RPMI8226 (cell line): ENCODE measurements around the gene SLX1A.
"Not testable (repeated sequence)": the region's sequence is repeated elsewhere in the genome, so short reads cannot be mapped to it uniquely, and the experiment has no call there.

ENCODE experiments used
- DNase-seq: peaks from one replicate; pipeline ENCODE4 v3.0.0-alpha.2; 2015

SLX1A gene

GRCh38 chr16:30184891-30185682 lies 8.6 kb upstream of the SLX1A start:
- DNase-seq: peak; percentile 51

DNA sequence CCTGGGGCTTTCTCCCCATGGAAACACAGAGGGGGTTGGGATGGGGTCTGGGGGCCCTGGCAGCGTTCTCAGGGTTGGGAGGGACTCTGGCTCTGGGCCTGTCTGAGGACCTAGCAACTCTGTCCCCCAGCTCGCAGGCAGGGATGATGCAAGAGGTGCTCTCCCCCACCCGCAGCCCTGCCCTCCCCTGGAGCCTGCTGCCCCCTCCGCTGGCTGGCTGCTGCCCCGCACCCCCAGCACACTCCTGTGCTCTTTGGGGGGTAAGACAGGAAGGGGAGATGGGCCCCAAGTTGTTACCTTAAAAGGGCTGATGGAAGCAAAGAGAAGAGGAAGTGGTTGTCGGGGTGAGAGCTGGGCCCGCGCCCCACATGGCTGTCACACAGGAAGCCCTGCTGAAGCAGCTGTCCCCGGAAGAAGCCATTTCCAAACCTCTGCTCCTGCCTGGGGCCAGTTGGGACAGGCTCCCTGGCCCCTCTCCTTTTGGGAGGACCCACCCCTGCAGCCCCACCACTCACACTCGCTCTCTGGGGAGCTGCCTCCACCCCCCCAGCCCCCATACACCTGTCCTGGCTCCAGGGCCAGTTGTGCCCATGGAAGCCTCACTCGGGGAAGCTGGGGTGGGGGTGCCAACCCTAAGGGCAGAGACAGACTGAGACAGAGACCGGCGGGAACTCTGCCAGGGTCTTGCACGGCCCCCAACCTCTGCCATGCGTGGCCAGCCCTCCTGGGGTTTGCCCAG lies 7.8 kb upstream of the SLX1A start:
- DNase-seq: peak; percentile 93

GRCh38 chr16:30186444-30186781 lies 7.3 kb upstream of the SLX1A start:
- no peak for DNase-seq

- DNase-seq: peak; percentile 75
Measured at GRCh38 chr16:30186782-30187555, 6.7 kb upstream of the SLX1A start.

GRCh38 chr16:30187556-30187865 lies 6.2 kb upstream of the SLX1A start:
- DNase-seq: no peak

DNA sequence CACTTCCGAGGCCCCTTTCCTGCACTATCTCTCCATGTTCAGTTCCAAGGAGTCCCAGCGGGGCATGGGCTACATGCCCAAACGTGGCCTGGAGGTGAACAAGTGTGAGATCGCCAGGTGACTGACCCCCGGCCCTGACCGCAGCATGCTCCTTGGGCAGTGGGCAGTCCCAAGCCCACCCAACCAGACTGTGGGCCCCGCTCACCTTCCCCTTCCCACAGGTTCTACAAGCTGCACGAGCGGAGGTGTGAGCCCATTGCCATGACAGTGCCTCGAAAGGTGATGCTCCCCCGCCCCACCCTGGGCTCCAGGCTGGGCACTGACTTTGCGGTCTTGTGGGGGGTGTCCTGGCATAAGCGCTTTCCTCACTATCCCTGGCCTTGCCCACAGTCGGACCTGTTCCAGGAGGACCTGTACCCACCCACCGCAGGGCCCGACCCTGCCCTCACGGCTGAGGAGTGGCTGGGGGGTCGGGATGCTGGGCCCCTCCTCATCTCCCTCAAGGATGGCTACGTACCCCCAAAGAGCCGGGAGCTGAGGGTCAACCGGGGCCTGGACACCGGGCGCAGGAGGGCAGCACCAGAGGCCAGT lies 5.6 kb upstream of the SLX1A start:
- no peak for DNase-seq

GRCh38 chr16:30191158-30191557 lies 2.5 kb upstream of the SLX1A start:
- not testable (repeated sequence) for DNase-seq

GRCh38 chr16:30193098-30193497 lies 577 bp upstream of the SLX1A start:
- DNase-seq: not testable (repeated sequence)

DNA sequence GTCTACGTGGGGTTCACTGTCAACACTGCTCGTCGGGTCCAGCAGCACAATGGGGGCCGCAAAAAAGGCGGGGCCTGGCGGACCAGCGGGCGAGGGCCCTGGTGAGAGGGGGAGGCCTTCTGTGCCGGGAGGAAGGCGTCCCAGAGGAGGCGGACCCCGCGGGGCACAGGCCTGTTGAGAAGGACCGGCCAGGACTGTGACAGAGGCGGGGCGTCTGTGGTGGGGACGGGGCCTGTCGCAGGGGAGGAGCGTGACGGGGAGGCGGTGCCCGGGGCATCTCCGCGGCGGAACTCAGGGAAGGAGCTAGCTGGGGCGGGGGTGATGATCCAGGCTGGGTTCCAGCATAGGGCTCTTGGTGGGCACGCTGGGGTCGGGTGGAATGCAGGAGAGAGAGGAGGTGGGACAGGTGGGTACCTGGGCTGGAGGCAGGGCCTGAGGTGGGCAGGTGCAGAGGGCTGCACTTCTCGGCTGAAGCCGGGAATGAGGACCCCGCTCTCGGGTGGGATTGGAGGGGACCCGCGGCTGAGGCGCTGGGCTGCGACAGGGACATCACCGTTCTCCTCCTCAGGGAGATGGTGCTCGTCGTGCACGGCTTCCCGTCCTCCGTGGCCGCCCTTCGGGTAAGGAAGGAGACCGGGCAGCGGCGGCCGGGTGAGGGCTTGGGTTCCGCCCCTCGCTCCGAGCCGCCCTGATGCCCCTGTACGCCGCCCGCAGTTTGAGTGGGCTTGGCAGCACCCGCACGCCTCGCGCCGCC lies 674 bp downstream of the SLX1A start:
- DNase-seq: not testable (repeated sequence)

- DNase-seq: not testable (repeated sequence)
Measured at GRCh38 chr16:30197001-30197400, 3.3 kb downstream of the SLX1A start.

- not testable (repeated sequence) for DNase-seq
Measured at GRCh38 chr16:30199049-30199448, 5.4 kb downstream of the SLX1A start, which contains the start of gene SULT1A3. SULT1A3 (plus strand) TSS chr16:30199255; CDS start chr16:30200729, 1,474 bp downstream.

DNA sequence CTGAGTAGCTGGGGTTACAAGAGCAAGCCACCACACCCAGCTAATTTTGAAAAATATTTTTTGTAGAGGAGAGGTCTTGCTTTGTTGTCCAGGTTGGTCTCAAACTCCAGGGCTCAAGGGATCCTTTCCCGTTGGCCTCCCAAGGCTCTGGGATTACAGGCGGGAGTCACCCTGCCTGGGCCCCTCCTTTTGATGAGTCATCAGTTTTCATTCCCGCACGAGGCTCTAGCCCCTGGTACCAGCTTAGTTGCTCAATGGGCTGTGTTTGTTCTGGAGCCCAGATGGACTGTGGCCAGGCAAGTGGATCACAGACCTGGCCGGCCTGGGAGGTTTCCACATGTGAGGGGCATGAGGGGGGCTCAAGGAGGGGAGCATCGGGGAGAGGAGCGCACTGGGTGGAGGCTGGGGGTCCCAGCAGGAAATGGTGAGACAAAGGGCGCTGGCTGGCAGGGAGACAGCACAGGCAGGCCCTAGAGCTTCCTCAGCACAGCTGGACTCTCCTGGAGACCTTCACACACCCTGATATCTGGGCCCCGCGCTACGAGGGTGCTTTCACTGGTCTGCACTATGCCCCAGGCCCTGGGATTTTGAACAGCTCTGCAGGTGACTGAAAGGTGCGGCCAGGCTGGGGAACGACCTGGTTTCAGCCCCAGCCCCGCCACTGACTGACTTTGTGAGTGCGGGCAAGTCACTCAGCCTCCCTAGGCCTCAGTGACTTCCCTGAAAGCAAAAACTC lies 6.1 kb downstream of the SLX1A start:
- not testable (repeated sequence) for DNase-seq

DNA sequence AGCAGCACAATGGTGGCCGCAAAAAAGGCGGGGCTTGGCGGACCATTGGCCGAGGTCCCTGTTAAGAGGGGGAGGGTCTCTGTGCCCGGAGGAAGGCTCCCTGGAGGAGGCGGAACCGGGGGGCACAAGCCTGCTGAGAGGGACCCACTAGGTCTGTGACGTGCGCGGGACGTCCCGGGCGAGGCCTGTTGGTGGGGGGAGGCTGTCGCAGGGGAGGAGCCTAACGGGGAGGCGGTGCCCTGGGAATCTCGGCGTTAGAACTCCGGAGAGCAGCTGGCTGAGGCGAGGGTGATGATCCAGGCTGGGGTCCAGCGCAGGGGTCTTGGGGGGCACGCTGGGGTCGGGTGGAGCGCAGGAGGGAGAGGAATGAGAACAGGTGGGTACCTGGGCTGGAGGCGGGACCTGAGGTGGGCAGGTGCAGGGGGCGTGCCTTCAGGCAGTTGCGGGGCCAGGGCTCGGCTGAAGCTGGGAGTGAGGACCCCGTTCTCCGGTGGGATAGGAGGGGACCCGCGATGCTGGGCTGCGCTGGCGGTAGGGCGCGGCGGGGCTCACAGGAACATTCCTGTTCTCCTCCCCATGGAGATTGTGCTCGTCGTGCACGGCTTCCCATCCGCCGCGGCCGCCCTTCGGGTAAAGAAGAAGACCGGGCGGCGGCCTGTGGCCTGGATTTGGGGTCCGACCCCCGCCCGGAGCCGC lies 12.0 kb downstream of the SLX1A start:
- DNase-seq: not testable (repeated sequence)

DNA sequence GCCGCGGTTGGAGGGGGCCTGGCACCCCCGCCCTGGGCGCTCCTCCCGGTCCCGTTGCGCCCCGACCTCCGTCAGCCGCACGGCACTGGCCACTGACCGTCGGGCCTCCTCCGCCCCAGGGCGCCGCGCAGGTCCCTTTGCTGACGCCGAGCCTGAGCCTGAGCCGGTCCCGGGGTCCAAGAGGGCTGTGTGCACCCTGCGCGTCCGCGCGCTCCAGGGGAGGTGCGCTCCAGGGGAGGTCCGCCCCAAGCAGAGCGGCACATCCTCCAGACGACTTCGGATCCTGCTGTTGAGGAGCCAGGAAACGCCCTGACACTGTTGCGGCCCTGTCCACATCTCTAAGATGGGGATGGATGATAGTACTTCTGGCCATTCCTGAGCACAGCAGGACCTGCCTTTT lies 12.6 kb downstream of the SLX1A start:
- not testable (repeated sequence) for DNase-seq

DNA sequence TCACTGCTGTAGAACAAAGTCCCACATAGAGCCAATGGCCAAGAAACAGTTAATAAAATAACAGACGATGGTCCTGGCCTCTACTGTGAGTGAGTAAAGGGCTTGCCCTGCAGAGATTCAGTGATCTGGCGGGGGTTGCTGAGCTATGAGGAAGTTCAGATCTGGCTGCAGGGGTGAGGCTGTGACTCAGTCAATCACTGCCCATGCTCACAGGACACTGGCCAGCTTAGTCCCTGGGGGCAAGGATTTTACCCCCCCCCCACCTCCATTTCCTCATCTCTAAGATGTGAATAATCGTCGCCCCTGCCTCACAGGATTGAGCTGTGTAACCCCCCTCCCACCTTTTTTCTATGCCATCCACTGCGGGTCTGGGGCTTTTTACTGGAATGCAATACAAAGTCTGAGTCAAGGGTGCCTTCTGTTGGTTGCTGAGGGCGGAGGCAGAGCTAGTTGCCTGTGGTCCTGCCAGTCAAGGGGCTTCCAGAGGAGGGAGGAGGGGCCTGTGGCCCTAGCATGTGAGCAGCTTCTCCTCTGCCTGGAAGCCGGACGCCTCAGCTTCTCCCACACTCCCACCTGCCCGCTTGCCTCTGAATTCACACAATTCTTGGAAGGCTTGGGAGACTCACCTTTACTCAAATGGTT lies 13.5 kb downstream of the SLX1A start:
- DNase-seq: not testable (repeated sequence)

- not testable (repeated sequence) for DNase-seq
Measured at GRCh38 chr16:30209032-30209431, 15.4 kb downstream of the SLX1A start.

DNA sequence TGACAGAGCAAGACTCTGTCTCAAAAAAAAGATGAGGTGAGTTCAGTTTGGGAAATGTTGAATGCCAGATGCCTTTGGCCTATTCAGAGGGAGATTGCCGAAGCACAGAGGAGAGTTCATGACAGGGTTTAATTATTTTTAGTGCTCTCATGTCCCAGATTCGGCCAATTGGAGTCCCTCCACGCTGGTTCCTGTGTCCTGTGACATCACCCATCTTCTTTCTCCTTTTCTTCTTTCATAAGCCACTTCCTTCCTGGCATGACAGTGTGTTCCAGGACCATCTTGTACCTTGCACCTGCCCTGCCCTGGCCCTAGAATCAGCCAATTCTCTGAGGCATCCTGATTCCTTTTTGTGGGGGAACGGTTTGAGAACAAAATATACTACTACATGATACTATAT lies 17.7 kb downstream of the SLX1A start:
- not testable (repeated sequence) for DNase-seq

- DNase-seq: not testable (repeated sequence)
Measured at GRCh38 chr16:30217082-30217481, 23.4 kb downstream of the SLX1A start.
